B cell (primary cell): ENCODE results near the gene ANKRD9.

Experiments
- CTCF ChIP-seq: fragments of 200-600 bp; IDR thresholded peaks from one replicate; pipeline ENCODE4 v1.8.0; 2022; ENCODE audit warnings: antibody characterized with exemption, mild to moderate bottlenecking
- EZH2 ChIP-seq: IDR thresholded peaks from 2 replicates; pipeline ENCODE4 v1.6.1; 2012; ENCODE audit warnings: borderline replicate concordance, low read depth, mild to moderate bottlenecking, moderate library complexity, low read length; ENCODE audit not compliant: insufficient read depth, poor library complexity, severe bottlenecking

- TF ChIP-seq CTCF (no peak), EZH2 (no peak)
Observed at GRCh38 chr14:102457509-102457908, 52.1 kb downstream of the ANKRD9 start.
